Superior temporal gyrus (tissue), 1 donor: ENCODE measurements around the gene EID1.

Source experiments
- DNase-seq: peaks from one replicate; pipeline ENCODE4 v3.0.0-alpha.2; 2016; ENCODE audit errors: extremely low spot score

EID1 gene

DNA sequence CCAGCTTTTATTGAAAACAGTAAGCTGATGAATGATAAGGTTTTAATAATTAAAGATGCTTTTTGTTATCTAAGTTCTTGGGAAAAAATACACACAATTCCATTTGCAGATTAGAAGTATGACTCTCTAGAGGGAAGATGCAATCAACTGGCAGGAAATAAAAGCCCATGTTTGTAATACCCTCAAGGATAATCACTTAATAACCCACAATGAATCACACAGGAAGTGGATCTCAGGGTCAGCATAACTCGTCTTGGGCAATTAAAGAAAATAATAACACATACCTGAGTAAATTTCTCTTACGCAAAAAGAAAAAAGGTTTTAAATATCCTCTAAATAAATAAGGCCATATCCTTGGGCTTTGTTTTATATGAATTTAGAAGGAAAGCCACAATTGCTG, 9.4 kb upstream of the EID1 start:
- DNase-seq: no peak

DNA sequence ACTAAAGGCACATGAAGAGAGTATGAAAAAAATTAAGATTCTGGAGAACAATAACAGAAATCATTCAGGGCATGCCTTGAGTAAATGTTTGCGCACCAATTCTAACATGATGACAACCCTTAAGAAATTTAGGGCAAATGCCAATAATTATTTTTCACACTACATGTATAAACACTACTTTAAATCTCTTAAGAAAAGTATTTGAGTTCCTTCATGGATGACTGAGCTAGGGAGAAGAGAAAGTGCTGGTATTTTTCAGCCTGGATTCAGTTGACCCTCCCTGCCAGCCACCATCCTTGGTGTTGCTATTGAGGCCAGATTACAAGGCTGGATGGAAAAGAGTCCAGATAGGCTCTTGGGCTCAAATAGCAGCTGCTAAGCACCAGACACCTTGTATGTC, 8.0 kb upstream of the EID1 start:
- no peak for DNase-seq

DNA sequence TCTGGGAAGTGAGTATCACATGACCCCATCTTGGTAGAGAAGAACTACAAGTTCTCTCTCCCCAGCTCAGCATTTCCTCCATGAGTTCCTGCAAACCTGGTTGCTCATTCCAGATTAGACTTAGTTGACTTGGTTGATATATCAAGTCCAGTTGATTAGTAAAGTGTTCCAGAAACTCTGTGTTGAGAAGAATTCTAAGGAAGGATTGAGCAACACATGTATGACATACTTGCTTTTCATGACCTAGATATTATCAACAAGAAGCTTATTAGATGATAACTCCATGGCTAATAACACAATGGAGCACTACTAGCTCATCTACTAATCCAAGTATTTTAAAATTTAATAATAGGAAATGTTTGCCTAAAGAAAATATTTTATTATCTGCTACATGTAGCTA, 6.4 kb upstream of the EID1 start:
- DNase-seq: no peak

DNA sequence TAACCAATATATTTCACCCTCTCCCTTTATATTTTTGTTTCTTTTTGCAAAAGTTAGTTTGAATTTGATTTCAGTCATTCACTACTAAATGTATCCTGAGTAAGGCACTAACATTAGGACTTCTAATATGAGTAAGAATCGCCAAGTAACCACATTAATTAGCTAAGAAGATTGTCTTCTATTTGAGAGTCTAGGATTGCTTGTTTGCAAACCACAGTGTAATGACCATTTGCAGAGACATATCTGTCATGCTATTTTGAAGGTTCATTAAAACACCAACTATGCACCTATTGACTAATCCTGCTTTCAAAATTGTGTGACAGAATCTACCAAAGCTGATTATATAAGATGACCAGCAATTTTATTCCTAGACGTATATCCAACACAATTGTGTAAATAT, 5.3 kb upstream of the EID1 start:
- no peak for DNase-seq

DNA sequence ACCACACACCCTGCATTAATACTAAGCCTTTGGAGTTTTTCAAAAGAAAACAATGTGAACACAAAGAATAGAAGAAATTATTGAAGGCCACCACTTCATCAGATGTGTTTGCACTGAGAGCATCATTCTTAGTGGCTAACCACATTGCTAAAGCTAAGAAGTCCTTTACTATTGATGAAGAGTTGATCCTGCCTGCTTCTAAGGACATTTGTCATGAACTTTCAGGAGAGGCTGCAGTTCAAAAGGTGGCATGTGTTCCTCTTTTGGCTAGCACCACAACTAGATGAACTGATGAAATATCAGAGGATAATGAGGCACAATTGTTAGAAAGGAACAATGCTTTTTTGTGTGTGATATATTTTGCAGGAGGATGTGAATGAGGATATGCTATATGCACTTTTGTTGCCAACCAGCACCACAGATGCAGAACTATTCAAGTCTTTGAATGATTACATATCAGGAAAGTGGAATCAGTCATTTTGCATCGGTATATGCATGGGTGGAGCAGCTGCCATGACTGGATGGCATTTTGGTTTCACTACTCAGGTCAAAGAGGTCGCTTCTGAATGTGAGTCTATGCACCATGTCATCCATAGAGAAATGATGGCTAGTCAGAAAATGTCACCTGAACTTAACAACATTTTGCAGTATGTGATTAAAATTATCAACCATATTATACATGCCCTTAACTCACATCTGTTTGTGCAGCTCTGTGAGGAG, 2.5 kb upstream of the EID1 start:
- peak; percentile 57 for DNase-seq

DNA sequence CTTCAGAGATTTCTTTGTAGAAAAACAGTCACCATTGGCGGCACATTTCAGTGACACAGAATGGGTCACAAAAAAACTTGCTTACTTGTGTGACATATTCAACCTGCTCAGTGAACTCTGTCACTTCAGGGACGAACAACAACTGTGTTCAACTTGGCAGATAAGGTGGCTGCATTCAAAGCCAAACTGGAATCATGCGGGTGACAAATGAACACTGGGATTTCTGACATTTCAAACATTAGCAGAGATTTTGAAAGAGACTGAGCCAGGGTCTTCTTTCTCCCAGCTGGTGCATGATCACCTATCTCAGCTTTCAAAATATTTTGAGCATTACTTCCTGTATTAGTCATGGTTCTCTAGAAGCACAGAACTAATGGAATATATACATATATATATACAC, 1.9 kb upstream of the EID1 start:
- no peak for DNase-seq

DNA sequence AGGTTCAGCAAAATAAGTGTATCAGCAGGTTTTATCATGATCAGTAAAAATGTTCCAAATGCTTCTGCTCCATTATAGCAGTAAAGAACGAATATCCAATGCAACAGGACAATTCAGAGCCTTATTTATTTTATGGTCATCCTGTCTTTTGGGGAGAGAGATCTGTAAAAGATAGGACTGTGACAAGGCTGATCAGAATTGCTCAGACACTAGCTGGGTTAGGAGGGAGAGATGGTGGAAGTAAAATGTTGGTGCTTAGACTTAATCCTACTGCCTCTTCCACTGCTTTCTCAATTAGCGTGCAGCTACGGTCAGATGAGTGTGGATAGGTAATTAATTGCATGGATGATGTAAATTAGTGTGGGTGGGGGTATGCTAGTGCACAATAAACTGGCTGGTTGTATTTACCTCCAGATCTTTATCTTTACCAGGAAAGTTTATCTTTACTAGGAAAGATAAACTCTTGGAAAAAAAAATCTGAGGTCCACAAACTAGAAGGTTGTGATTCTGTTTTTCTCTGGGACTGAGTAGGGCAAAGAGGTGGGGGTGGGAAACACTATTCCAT, 2.2 kb downstream of the EID1 start:
- DNase-seq: no peak

DNA sequence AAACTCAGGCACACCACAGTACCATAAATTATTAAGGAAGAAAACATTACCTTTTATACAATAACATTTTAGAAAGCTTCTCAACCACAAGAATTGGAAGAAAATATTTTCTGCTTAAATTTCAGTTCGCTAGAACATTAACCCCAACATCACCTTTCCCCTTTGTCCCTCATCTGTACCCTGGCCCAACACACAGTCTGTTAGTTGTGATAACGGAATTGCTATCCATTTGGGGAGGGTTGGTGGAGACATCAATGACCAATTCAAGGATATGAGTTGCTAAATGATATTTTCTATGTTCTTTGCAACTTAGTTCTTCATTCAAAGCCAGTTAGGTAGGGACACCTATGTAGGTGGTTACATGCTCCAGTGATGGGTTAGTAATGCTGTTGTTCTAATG, 5.8 kb downstream of the EID1 start:
- DNase-seq: no peak

DNA sequence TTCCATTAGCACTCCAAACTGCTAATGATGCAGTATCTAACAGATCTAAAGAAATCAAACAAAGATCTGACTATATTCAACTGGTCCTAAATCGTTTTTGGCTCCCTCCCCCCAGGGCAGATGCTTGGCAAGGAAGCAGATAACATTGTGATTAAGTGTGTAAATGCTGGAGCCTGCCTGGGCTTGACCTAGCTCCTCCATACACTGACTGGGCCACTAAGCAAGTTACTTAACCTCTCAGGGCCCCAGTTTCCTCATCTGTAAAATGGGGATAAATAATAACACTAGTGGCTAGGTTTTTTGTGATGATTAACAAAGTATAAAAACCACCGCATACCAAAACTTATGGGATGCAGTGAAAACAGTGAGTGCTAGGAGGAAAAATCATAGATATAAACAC, 9.2 kb downstream of the EID1 start:
- no peak for DNase-seq

DNA sequence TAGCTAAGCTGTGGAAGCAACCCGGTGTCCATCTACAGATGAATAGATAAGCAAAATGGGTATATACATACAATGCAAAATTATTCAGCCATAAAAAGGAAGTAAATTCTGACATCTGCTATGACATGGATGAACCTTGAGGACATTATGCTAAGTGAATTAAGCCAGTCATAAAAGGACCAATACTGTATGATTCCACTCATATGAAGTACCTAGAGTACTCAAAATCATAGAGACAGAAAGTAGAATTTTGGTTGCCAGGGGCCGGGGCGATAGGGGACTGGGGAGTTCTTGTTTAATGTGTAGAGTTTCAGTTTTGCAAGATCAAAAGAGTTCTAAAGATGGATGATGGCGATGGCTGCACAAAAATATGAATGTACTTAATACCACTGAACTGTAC, 10.3 kb downstream of the EID1 start:
- DNase-seq: no peak

DNA sequence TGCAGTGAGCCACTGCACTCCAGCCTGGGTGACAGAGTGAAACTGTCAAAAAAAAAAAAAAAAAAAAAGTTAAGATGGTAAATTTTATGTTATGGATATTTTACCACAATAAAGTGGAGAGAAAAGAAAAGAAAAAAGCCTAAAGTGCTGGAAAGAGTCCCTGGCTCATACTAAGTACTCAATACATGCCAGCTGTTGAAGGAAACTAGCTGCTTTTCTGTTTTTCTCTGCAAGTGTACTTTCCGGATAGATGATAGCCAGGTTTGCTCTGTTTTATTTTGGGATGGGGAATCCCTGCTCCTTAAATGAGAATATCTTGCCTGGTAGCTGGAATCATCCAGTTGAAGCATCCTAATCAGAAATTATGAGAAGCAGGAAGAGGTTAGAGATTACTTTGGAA, 10.9 kb downstream of the EID1 start:
- no peak for DNase-seq

DNA sequence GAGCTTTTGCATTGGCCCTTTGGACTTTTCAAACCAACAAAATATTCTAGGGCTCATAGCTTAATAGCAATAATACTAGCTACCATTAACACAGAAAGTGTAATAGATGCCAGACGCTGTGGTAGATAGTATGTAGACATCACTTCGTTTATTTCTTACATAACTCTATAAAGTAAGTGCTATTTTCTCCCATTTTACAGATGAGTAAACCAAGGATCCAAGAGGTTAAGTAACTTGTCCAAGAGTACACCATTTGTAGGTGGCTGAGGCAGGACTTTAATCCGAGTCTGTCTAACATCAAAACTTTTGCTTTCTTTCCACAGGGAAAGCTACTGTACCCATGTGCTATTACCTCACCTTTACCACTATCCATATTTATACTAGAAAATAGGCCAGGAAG, 12.0 kb downstream of the EID1 start:
- no peak for DNase-seq

DNA sequence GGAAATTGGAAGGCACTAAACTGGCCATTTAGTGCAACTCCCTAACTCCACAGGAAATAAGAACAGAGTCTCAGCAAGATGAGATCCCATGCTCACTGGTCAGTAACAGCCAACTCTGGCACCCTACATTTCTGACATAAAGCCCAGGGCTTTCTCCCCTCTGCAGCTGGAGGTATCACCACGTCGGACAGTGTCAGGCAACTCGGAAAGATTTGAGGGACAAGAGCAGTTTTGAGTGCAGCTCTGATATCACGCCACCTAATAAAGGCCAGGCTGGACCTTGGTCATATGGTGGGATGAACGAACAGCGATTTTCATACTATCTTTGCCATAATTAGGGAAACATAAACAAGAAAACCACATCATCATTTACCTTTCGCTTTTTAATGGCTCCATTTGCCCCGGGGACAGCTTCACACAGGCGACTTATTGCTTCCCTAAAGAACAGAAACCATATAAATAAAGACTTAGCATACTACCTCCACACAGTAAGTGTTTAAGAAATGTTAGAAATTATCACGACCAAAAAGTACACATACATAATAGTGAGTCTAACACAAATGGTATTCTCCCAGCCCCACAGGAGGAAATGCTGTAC, 12.5 kb downstream of the EID1 start:
- no peak for DNase-seq

DNA sequence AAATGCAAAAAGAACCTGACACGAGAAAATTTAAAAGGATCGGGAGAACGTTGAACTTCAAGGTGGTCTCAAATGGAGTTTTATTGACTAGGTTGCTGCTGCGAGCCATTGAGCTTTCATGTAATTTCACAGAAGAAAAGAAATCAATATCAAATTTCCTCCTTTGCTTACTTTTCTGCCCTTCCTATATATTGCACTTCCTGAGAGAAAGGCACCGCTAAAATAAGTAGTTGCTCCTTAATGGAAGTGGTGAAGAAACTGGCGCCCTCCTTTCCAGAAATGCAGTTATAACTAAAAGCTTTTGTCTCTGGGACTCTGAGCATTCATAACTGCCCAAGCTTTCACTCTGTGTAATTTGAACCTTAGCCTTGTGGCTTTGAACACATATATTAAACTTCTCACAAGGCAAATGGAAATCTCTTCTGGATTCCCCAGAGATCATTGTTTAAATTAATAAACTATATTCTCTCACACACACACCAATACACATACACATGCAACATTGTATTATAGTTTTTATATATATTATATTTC, 13.4 kb downstream of the EID1 start:
- DNase-seq: no peak

DNA sequence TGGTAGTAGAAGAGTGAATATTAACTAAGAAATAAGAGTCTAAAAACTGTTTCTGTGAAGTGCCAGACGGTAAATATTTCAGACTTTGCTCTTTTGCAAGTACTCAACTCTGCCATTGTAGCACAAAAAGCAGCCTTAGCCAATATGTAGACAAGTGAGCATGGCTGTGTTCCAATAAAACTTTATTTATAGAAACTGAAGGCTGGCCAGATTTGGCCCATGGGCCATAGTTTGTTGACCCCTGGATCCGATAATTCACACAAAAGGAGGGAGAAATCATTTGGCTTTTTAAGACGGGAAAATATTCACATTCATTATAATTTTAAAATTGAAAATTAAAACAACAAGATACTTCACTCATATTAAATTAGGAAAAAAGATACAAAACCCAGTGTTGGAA, 15.4 kb downstream of the EID1 start:
- no peak for DNase-seq

DNA sequence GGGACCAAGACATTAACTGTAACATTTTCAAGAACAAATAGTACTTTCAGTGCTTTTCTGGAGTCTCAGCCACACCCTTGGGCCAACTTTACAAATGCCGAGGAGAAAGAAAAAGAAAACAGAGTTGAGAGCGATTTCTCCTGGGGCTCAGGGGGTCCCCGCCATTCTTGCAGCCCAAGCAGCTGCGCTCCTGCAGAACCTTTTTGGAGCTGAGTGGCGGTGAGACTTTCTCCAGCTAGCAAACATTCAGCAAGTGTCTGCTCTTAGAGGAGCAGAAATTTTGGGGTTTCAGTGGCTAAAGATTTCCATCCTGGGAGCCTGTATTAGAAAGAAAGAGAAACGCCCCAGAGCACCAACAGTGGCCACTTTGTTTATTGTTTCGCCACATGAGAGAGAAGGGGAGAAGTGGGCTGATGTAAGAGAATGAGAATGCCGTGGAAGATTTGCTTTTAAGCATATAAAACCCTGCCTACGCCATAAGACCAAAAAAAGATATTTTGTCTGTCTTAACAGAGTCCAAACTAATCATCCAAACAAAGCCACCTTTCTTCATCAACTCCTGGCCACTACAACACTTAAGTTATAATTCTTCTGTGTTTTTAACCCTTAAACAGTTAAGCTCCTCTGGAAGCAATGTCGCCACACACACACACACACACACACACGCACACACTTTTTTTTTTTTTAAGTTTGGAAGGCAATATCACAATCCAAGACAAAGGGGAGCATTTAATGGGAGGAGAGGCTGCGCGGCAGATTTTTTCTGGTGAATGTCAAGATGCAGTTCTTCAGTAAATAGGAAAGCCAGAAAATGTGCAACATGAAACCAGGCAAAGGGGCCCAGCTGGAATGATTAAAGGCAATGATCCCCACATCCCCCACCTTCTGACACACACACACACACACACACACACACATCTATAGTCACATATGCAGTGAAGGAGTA, 19.2 kb downstream of the EID1 start:
- peak; percentile 85 for DNase-seq

DNA sequence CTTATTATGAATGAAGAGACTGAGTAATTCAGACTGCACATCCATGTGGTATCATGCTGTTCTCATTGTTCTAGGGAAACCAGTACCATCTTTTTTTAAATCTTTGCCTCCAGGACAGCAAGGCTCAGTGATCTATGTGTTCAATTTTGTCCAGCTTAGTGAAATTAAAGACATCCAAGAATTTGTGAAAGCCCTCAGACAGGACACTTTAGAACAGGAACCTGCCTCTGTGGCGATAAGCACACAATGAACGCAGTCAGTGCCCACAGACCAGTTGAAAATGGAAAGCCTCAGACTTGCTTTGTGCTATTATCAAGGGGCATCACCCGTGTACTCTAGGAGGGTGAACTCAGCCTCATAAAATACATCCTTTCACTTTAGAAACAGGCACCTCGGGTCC, 20.1 kb downstream of the EID1 start:
- peak; percentile 33 for DNase-seq

DNA sequence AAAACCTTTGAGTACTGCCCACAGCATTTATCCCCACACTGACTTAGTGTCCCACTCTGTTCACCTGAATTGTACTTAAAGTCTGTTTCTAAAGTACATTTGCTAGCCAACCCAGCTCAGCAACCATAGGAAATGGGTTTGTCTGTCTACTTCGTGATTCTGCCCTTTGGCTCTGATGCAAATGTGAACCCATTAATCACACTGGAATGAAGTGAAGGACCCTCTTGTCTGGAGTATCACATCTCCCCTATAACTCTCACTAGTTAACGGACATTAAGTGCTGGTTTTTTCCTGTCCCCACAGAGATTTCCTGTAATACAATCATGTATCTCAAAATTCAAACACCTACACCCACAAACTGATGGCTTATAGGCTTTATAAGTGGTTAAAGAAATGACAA, 20.5 kb downstream of the EID1 start:
- DNase-seq: no peak

DNA sequence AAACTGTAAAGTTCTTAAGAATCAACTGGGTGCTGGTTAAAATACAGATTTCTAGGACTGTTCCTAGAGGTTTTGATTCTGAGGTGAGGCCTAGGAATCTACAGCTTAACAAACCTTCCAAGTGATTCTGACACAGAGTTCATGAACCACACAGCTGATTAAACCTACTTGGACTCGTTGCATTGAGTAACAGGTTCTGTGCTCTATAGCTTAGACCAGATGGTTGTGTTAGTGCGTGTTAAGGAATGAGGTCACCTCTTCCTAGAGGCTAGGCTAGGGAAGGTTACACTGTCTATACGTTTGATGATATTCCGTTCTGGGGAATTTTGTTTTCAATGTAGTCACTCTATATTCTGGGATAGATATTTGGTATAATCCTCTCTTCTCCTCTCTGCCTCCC, 21.9 kb downstream of the EID1 start:
- DNase-seq: no peak

DNA sequence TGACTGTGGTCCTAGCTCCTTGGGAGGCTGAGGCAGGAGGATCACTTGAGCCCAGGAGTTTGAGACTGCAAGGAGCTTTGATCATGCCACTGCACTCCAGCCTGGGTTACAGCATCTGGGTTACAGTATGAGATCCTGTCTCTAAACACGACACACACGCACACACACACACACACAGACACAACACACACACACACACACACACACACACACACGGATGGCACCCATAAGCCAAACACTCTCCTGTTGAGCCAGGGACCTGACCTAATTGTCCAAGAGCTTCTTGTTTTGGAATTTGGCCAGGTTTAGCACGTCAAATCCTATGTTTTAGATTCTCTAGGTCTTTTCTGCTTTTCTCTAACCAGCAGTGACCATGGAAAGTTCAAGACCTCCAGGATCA, 26.8 kb downstream of the EID1 start:
- DNase-seq: no peak

DNA sequence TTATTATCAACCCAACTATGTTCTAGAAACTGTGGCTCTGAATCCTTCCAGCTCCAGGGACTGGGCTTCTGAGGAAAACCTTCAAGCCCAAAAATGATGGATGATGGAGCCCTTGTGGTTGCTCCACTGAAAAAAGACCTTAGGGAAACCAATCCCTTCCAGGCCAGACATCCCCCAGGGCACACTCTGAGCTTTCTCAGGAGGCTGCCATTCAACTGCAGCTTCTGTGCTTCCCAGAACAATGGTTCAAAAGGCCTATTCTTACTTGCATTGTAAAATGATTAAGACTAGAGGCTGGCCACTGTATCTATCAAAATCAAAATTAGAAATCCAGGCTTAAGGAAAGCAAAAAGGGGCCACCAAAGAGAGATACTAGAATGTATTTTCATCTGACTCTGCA, 27.3 kb downstream of the EID1 start:
- DNase-seq: no peak

DNA sequence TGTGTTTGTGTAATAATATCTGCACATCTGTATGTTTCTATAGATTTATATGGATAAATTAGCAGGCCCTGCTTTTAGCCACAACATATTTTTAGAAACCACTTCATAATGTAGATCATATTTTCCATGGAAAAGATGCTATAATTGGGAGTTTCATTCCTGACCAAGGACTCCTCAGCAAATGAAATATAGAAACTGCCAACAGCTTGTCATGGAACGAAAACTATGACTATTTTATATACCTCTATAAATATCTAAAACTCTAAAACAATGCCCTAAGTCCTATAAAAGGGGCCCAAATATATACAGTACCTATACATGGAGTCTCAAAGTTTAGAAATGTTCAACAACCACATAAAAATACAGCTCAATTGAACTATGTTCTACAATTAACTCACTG, 27.9 kb downstream of the EID1 start:
- no peak for DNase-seq
